Activated gamma-delta T cell treated with Interleukin-2 at 50 U/mL for 16 hours (primary cell): ENCODE results near the gene ARFGAP3.

Experiments used
- DNase-seq: peaks from one replicate; pipeline ENCODE4 v3.0.0-alpha.2; 2020

The ARFGAP3 gene

GRCh38 chr22:42819412-42820044 is 37.5 kb downstream of the ARFGAP3 start:
- no peak for DNase-seq

- DNase-seq = no peak
These were observed 39.5 kb downstream of the ARFGAP3 start for GRCh38 chr22:42817556-42817955.

DNA sequence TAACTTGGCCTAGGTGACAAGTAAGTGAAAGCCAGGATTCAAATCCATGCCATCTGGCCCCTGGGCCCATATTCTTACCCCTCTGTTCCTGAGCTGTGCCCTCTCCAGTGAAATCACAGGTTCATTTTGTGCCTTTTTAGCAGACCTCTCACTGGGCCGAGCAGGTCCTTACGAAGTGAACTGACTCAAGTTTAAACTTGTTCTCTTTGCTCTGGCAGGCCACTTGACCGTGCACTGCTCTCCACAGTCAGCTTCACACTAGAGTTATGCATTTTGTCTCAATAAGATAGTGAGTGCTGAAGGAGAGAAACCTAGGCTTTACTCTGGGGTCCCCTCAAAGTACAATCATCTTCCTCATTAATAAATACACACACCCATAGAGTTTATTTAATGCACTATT is 40.7 kb downstream of the ARFGAP3 start:
- DNase-seq = no peak

DNA sequence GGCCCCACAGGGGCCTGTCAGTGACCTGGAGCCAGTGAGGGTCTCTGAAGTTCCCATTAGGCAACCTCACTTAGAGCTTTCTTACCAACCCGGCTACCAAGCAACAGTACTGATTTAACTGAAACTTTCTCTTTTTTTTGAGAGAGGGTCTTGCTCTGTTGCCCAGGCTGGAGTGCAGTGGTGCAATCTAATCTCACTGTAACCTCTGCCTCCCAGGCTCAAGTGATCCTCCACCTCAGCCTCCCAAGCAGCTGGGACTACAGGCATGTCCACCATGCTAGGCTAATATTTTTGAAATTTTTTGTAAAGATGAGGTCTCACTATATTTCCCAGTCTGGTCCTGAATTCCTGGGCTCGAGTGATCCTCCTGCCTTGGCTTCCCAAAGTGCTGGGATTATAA is 42.5 kb downstream of the ARFGAP3 start:
- no peak for DNase-seq

DNA sequence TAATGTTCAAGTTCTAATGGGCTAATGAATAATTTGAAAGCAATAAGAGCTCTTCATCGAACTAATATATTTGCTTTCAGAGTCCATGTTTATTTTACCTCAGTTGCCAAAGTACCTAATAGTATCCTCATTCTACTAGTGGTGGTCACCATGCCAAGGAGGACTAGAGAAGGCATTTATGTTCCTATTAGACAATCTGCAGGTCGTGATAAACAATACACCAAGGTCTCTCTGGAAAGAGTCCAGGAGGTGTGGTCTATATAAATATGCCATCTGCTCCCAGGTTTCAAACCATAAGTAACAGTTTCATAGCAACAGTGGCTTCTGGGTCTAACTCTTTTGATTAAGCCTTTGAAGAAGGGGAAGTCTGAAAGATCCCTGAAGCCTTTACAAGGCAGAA is 42.9 kb downstream of the ARFGAP3 start:
- no peak for DNase-seq

- DNase-seq = no peak
These were observed 43.6 kb downstream of the ARFGAP3 start for GRCh38 chr22:42813501-42813900.

GRCh38 chr22:42811459-42811858 is 45.6 kb downstream of the ARFGAP3 start:
- DNase-seq = no peak

GRCh38 chr22:42808521-42808920 is 48.6 kb downstream of the ARFGAP3 start:
- DNase-seq = no peak

DNA sequence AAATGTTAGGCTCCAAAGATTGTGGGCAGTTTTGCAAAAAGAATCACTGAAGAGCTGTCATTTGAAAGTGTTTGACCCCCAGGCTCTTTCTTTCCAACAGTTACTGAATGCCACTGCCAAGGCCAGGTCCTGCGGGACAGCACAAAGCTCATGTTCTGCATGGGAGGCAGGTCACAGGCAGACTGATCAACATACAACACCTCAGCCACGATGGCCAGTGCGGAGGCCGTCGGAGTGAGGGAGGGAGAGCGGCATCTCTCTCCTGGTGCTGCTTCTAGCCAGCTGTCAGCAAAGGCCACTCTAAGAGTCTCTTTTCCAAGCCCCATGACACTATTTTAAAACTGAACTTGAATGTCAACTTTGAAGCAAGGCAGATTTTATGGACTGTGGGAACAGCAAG is 49.9 kb downstream of the ARFGAP3 start:
- no peak for DNase-seq

DNA sequence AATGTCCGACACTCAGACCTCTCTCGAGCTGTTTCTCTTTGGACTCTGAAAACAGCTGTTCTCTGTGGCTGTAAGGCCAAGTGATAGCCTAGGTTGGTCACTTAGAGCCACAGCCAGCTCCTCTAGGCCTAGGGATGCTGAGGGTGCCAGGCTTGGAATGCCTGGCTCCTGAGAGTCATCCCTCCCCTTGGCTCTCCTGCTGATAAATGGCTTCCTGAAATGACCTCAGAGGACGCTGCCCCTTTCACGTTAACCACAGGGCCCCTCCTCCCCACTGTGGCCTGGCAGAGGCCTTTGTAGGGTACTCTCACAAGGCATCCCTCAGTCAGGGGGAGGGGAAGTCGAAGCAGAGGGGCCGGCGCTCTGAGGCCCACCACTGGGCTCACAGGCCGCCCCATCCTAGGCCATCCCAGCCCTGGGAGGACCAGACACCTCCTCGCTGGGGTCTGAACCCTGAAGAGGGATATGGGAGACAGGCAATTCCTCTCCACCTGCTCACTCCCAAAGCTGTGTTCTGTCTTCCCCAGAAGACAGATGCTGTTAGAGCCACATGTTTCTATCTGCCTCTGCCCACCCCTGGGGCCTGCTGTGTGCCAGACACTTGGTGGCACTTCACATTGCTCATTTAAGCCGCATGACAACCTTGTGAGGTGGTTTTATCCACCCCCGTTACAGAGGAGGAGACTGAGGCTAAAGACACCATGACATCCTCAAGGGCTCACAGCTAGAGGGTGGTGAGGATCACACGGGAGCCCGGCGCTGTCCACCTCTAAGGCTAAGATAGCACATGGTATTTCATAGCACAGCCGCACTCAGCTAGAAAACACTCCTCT is 50.9 kb downstream of the ARFGAP3 start:
- no peak for DNase-seq

- DNase-seq = no peak
These were observed 51.8 kb downstream of the ARFGAP3 start for GRCh38 chr22:42805016-42805997.

DNA sequence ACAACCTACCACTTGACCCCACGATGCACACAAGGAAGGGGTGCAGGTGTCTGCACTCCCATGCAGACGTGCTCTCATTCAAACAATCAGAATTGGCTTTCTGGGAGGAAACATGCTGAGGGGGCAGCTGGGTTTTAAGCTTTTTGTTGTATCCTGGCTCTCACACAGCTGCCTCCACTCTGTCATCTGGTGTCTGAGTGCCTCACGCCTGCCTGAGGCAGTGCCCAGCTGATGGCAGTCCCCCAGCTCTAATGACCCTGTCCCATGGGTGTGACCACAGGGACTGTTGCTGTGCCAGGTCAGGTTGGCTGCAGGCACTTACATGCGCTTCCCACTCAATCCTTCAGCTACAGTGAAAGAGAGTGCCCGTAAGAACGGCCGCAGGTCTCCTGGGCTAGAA is 53.7 kb downstream of the ARFGAP3 start:
- DNase-seq = no peak

GRCh38 chr22:42801252-42802080 is 55.6 kb downstream of the ARFGAP3 start:
- no peak for DNase-seq

DNA sequence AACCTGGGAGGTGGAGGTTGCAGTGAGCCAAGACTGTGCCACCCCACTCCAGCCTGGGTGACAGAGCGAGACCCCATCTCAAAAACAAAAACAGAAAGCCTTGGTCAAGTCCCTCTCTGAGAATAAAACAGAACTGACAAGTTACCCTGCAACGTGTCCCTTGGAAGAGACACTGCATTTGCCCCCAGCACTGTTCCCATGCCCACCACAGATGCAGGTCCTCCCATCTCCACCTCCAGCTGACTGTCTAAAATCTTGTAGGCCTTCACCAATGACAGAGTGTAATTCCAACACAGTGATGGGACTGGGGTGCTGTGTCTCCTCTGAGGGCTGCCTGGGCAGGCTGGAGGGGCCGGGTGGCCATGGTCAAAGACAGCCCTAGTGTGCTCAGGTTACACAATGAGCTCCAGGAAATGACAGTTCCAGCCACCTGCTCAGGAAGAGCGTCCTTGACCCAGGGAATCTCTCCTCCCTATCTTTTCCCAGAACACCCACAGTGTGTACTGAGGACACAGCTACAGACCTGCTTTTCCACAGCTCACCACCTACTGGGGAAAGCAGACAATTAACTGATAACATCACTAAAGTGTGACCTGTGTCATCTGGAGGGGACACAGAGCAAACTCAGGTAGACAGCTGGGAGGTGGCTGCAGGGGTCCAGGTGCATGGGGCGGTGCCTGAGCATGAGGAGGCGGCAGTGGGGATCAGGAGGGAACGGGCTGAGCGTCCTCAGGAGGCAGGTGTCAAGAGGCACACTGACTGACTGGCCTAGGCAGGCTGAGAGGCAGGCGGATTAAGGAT is 56.4 kb downstream of the ARFGAP3 start:
- no peak for DNase-seq

GRCh38 chr22:42799461-42800405 is 57.3 kb downstream of the ARFGAP3 start:
- DNase-seq = no peak

DNA sequence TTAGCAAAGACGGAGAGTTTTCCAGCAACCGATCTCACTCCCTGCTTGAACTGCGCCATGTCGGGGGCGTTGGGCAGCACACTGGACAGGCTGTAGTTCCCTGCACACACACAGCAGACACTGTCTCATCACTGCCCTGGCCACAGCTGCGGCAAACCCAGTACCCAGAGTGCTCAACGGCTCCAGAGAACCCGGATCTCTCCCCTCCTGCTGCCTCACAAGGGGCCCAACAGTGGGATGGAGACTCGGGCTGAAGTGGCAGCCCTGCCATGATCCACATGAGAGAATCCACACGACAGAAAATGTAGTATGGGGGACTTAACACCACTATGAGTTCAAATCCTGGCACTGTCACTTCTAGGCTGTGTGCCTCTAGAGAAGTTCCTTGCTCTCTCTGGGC is 58.0 kb downstream of the ARFGAP3 start:
- no peak for DNase-seq

DNA sequence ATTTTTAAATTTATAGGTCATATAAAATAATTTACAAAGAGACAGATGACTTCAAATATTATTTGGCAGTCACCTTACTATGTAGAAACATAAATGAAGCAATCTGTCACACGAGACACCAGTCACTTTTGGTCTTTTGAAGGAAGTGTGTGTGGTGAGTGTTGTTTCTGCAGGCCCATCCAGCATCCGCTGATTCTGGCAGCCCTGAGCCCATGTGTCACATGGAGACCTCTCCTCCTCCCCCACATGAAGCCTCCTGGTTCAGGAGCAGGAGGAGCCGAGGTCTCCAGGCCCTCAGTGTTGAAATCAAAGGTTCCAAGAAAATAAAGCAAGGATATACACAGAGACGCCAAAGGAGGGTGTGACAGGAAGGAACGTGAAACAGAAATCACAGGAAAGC is 60.1 kb downstream of the ARFGAP3 start:
- DNase-seq = no peak

DNA sequence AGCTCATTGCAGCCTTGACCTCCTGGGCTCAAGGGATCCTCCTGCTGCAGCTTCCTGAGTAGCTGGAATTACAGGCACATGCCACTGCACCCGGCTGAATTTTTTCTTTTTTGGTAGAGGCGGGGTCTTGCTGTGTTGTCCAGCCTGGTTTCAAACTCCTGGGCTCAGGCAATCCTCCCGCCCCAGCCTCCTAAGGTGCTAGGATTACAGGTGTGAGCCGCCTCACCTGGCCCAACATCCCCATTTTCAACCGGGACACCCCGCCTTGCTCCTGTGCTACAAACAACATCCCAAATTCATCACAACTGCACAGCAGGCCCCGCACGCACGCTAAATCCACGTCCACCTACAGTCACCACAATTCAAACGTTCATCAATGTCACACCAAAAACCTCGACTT is 61.0 kb downstream of the ARFGAP3 start:
- DNase-seq = no peak

DNA sequence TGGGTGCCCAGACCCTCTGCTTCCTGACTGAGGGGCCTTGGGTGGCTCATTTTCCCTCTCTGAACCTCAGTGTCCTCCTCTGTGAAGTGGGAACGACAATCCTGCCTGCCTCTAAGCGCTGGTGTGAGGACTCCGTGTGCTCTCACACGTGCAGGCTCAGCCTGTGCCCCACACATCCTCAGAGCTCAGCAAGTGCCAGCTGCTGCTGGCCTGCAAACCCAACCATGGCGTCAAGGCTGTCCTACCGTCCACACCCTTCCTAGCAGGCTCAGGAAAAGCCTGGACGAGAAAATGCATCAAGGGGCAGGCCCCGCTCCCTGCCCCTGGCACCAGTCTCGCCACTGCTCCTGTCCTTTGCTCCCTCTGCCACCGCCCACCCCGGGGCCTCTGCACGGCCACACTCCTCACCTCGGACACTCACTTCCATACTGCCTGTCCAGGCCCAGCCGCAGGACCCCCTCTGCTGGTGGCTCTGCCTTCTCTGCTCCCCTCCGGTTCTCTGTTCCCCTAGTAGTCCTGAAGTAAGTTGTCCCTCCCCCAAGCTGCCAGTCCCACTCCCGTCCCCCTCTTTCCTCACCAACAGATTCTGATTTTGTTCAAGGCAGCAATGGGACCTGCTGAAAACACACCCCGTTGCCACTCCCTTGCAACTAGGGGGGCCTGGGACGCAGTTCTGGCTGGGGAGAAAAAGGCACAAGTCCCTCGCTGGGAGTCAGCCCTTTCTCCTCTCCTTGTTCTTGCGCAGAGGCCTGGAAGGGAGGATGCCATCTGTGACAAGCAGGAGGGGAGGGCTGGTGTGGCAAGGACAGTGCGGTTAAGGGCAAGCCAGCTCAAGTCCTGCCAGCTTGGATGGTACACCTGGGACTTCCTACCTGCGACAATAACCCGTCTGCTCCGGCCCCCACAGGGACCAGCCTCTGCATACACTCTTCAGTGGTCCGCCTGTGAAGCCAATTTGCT is 62.2 kb downstream of the ARFGAP3 start:
- no peak for DNase-seq
